ENCODE measurements around the gene SFI1. TPM values are rescaled to one million over a fixed set of nuclear protein-coding genes. Genes with fewer than 3 reads are reported as not detected.

The SFI1 gene
- total and polyA plus RNA-seq, 2 experiments from 2014 or later = 9.0 to 17.5 TPM

GRCh38 chr22:31448382-31448781 lies 48.0 kb upstream of the SFI1 start:
- peaks cover 26% of the 10 kb centered on the region; the same call in 1 of the 2 replicates for H3F3A ChIP-seq (ENCODE audit: insufficient read depth)
- 0 out of 2 replicates have a peak, but pooled peaks cover 4% of the 10 kb centered on the region for H3K4me1 ChIP-seq (ENCODE audit: insufficient read depth)
- no peak overlapping the region for H3K4me2 ChIP-seq (ENCODE audit: unreplicated experiment)
- 98 to 100% methylated on average over 2 of the region's 2 CpGs for WGBS, 2 experiments (ENCODE audit: low coverage in 1 of 2, low lambda C conversion rate in 2 of 2, missing lambda C conversion rate in 2 of 2)
- H4K20me1 ChIP-seq (ENCODE audit: insufficient read depth) = no peaks in the 10 kb centered on the region
- H3K27ac ChIP-seq = no peak overlapping the region
- in situ Hi-C loops (cut with MboI) = no loop called here
- no peak for DNase-seq
- no peaks in the 10 kb centered on the region for H3K79me2 ChIP-seq (ENCODE audit: insufficient read depth)
- no peak overlapping the region for H2AFZ ChIP-seq
- no peaks in the 10 kb centered on the region for H3K9me3 ChIP-seq (ENCODE audit: low read depth)
- H3K4me3 ChIP-seq = no peak overlapping the region
- H3K27me3 ChIP-seq (replicated peaks; ENCODE audit: insufficient read depth) = no peaks in the 10 kb centered on the region
- H3K36me3 ChIP-seq (ENCODE audit: low read depth) = peaks cover 20% of the 10 kb centered on the region
- no peak overlapping the region for H3K9ac ChIP-seq
- H3K9me2 ChIP-seq (ENCODE audit: insufficient read depth) = no peaks in the 10 kb centered on the region
- no peak for TF ChIP-seq EZH2phosphoT487 (IDR thresholded peaks at IDR 0.05; ENCODE audit: insufficient read depth, low read depth)
- no peak for TF ChIP-seq EZH2 (IDR thresholded peaks at IDR 0.05; ENCODE audit: insufficient read depth, poor library complexity, severe bottlenecking)

DNA sequence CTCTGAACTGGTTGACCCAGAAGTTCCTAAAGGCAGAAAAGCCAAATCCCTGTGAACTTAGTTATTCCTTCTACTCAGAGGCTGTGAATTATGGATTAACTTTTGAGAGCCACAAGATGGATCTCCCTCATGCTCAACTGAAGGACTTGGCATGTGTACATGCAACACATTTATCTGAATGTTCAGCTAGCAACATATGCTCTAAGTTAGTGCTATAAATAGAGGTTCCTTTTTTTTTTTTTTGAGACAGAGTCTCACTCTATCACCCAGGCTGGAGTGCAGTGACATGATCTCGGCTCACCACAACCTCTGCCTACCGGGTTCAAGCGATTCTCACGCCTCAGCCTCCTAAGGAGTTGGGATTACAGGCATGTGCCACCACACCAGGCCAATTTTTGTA lies 46.8 kb upstream of the SFI1 start:
- H3K4me3 ChIP-seq = no peak overlapping the region
- WGBS, 2 experiments (ENCODE audit: low coverage in 1 of 2, low lambda C conversion rate in 2 of 2, missing lambda C conversion rate in 2 of 2) = 69 to 77% methylated on average over 4 of the region's 4 CpGs
- peaks cover 28% of the 10 kb centered on the region for H3K36me3 ChIP-seq (ENCODE audit: low read depth)
- no peak for DNase-seq
- peaks cover 16% of the 10 kb centered on the region; the same call in 1 of the 2 replicates for H3F3A ChIP-seq (ENCODE audit: insufficient read depth)
- no peak overlapping the region for H3K27ac ChIP-seq
- no peak overlapping the region for H2AFZ ChIP-seq
- H3K27me3 ChIP-seq (replicated peaks; ENCODE audit: insufficient read depth) = no peaks in the 10 kb centered on the region
- H4K20me1 ChIP-seq (ENCODE audit: insufficient read depth) = no peaks in the 10 kb centered on the region
- no peaks in the 10 kb centered on the region for H3K79me2 ChIP-seq (ENCODE audit: insufficient read depth)
- H3K4me1 ChIP-seq (ENCODE audit: insufficient read depth) = 0 out of 2 replicates have a peak, but pooled peaks cover 4% of the 10 kb centered on the region
- in situ Hi-C loops (cut with MboI) = no loop called here
- H3K4me2 ChIP-seq (ENCODE audit: unreplicated experiment) = no peak overlapping the region
- H3K9ac ChIP-seq = no peak overlapping the region
- no peaks in the 10 kb centered on the region for H3K9me3 ChIP-seq (ENCODE audit: low read depth)
- no peak for TF ChIP-seq EZH2phosphoT487 (IDR thresholded peaks at IDR 0.05; ENCODE audit: insufficient read depth, low read depth)
- TF ChIP-seq EZH2 (IDR thresholded peaks at IDR 0.05; ENCODE audit: insufficient read depth, poor library complexity, severe bottlenecking) = no peak
- no peaks in the 10 kb centered on the region for H3K9me2 ChIP-seq (ENCODE audit: insufficient read depth)

DNA sequence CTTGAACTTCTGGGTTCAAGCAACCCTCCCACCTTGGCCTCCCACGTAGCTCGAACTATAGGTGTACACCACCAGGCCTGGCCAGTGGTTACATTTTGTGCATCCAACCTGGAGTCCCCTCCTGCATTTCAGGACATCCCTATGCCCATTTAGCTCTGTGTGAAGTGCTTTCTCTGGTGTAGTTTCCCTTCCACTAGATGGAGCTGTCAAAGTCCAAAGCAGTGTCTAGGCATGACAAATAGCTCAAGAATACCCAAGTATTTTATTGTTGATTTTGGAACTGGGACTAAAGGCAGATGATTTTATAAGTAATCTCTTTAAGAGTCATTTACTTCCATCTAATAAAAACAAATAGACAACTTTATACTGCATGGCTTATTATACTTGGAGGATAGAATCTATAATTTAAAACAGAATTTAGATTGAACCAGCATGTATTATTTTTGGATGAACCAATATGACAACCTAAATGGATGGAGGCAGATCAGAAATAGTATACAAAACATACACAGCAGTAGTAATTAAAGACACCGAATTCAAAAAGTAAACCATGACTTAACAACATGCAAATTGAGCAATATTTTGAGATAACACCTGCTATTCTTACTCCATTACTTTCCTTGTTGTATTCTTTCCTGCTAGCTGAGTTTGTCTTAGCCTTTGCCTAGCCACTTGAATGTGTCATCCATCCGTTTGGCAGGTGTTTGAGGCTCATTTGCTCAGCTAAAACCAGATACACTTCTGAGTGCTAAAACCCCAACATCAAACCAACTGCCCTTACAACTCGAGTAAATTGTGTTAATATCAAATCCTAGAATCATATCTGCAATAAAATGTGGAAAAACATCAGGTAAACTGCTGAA lies 44.4 kb upstream of the SFI1 start:
- Histone ChIP-seq H2AFZ (no peak overlapping the region), H3K27me3 (replicated peaks; ENCODE audit: insufficient read depth) (no peaks in the 10 kb centered on the region), H3K79me2 (ENCODE audit: insufficient read depth) (0 out of 2 replicates have a peak, but pooled peaks cover 2% of the 10 kb centered on the region), H3K9me3 (ENCODE audit: low read depth) (no peaks in the 10 kb centered on the region), H3K4me2 (ENCODE audit: unreplicated experiment) (no peak overlapping the region), H3K36me3 (ENCODE audit: low read depth) (peaks cover 34% of the 10 kb centered on the region), H3F3A (ENCODE audit: insufficient read depth) (peaks cover 13% of the 10 kb centered on the region; the same call in 1 of the 2 replicates), H3K4me3 (no peak overlapping the region), H3K27ac (no peak overlapping the region), H4K20me1 (ENCODE audit: insufficient read depth) (no peaks in the 10 kb centered on the region), H3K9ac (no peak overlapping the region), H3K9me2 (ENCODE audit: insufficient read depth) (no peaks in the 10 kb centered on the region), H3K4me1 (ENCODE audit: insufficient read depth) (0 out of 2 replicates have a peak, but pooled peaks cover 4% of the 10 kb centered on the region)
- in situ Hi-C loops (cut with MboI) = no loop called here
- peak; percentile 73 for DNase-seq
- TF ChIP-seq EZH2 (IDR thresholded peaks at IDR 0.05; ENCODE audit: insufficient read depth, poor library complexity, severe bottlenecking) = no peak
- TF ChIP-seq EZH2phosphoT487 (IDR thresholded peaks at IDR 0.05; ENCODE audit: insufficient read depth, low read depth) = no peak
- WGBS, 2 experiments (ENCODE audit: low coverage in 1 of 2, low lambda C conversion rate in 2 of 2, missing lambda C conversion rate in 2 of 2) = 78% methylated on average over 5 of the region's 5 CpGs

GRCh38 chr22:31461699-31462098 lies 34.6 kb upstream of the SFI1 start:
- no peaks in the 10 kb centered on the region for H4K20me1 ChIP-seq (ENCODE audit: insufficient read depth)
- H3K4me3 ChIP-seq = no peak overlapping the region
- no peaks in the 10 kb centered on the region for H3K9me2 ChIP-seq (ENCODE audit: insufficient read depth)
- H3K27ac ChIP-seq = no peak overlapping the region
- H3K4me1 ChIP-seq (ENCODE audit: insufficient read depth) = no peaks in the 10 kb centered on the region
- no peak overlapping the region for H2AFZ ChIP-seq
- no peak for DNase-seq
- H3K79me2 ChIP-seq (ENCODE audit: insufficient read depth) = peaks cover 40% of the 10 kb centered on the region
- no peaks in the 10 kb centered on the region for H3K9me3 ChIP-seq (ENCODE audit: low read depth)
- WGBS, 2 experiments (ENCODE audit: low coverage in 1 of 2, low lambda C conversion rate in 2 of 2, missing lambda C conversion rate in 2 of 2) = 98 to 99% methylated on average over 3 of the region's 3 CpGs
- in situ Hi-C loops (cut with MboI) = no loop called here
- no peaks in the 10 kb centered on the region for H3F3A ChIP-seq (ENCODE audit: insufficient read depth)
- H3K9ac ChIP-seq = no peak overlapping the region
- H3K27me3 ChIP-seq (replicated peaks; ENCODE audit: insufficient read depth) = no peaks in the 10 kb centered on the region
- peaks cover 56% of the 10 kb centered on the region for H3K36me3 ChIP-seq (ENCODE audit: low read depth)
- no peak overlapping the region for H3K4me2 ChIP-seq (ENCODE audit: unreplicated experiment)
- TF ChIP-seq EZH2 (IDR thresholded peaks at IDR 0.05; ENCODE audit: insufficient read depth, poor library complexity, severe bottlenecking) (no peak), EZH2phosphoT487 (IDR thresholded peaks at IDR 0.05; ENCODE audit: insufficient read depth, low read depth) (no peak)
